GM18511 (cell line): ENCODE data around the gene RASEF.

Source experiments
- ATAC-seq: cut with Tn5 transposase; IDR thresholded peaks from one replicate; pipeline ENCODE4 v1.9.1; 2021; ENCODE audit warnings: mild to moderate bottlenecking, moderate library complexity; ENCODE audit not compliant: unreplicated experiment

The RASEF gene

DNA sequence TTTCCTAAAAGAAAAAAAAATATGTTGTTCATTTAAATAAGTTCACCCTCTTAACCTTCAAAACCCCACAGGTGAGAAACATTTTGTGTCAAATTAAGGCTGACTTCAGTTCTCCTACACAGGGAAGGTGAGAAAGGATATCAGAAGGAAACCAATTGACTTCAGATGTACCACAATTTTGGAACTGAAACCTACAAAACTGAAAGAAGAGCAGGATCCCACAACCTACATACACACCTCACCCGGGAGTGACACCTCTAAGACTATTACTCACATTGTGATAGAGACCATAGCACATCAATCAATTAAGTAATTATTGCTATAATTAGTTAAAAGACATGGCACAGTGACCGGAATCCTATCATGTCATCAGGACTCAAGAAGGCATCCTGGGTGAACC lies 47.0 kb downstream of the RASEF start:
- ATAC-seq: no peak

DNA sequence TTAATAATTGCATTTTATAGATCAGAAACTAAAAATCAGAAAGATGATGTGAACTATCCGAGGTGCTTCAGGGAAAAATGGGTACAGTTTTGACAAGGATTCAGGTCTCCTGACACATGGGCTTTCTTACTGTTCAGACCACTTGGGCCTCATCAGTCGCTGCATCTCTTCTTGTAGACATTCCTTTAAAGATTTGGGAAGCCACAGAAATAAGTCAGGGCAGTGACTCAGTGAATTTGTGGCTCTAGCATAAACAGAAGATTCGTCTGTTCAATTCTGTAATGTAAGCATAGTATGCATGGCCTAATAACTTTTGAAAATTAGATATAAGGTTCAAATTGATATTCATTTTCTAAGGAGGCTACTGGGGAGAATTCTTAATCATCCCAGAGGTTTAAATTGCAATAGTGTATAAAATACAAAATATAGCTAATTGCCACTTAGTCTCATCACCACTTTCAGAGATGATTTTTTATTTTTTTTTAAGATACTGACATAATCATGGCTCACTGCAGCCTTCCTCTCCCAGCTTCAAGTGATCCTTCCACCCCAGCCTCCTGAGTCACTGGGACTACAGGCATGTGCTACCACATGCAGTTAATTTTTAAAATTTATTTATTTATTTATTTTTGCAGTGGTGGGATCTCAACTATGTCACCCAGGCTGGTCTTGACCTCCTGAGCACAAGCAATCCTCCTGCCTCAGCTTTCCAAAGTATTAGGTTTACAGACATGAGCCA lies 48.9 kb downstream of the RASEF start:
- ATAC-seq: no peak

DNA sequence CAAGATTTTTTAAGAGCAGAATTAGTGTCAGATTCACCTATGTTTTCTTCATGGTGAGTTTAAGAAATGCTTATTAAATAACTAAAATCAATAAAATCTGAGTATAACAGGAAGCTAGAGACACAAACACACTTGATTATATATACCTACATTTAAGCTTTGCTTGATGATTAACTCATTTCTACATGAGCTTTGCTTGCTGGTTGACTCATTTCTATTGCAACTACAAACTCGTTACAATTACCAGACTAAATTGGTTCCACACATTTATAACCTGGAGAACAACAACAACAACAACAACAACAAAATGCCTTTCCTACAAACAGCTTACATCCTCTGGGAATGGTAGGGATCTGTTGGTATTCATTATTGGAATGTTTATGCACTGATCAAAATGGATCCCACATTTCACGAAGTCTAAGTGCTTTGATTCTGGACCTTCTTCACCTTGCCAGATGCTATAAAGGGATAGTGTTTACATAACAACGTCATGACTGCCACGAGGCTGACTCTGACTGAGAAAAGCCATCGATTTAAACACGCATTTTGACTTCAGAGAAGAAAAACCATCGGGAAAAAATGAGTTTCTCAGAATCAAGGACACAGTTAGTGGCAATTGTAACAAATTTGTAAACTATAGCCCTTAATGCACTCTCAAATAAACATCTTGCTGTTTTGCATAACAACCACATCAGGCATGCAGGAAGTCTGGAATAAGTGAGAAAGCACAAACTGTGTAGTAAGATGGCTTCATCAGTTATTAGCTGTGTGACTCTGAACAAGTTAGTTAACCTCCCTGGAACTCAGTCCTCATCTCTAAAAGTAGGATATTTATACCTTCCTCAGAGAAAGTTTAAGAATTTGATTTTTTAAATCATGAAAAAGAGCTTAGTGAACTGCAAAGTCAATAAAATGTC lies 49.8 kb downstream of the RASEF start:
- ATAC-seq: no peak

DNA sequence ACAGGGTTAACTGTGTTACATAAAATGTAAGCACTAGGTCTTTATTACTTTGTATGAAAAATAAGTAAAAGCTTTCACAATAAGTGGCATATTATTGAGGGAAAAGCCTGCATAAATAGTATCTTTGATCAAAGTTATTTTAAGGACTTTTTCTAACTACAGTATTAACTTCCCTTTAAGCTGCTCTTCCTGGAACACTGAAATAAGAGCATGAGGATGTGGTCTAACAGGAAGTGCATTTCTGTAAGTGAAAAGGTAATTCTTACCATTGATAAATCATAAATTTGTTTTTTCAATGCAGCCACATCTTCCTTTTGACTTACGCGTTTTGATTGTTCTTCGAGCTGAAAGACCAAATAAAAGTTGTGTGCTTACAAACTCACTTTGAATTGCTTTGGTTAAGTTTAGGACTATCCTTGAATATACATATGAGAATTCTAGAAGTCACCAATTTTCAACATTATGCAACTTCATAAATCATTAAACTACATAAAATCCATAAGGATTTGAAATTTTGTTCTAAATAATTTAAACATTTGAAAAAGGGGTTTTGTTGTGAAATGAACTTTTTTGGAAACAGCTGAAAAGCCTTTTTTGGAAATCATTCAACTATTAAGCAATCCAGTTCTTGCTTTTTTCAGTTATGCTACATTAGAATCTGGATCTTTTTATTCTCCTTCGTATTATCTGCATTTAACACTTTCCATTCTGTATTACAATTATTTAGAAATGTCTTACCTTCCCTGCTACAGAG lies 50.6 kb downstream of the RASEF start:
- no peak for ATAC-seq

DNA sequence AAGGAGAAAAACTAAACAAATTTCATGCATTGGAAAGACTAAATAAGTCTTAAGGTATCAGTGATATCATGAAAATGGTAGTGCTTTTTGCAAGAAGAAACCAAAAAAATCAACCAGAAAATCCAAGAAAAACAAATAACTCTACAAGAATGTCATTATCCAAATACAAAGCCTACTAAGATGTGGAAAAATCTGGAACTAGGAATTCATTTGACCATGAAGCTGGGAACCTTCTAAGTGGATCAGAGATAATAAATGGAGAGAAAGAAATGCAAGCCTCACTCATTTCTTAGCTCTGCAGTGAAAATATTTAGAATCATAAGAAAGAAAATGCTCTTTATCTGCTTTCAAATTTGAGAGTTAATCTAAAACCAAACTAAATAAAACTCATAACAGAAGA lies 51.3 kb downstream of the RASEF start:
- no peak for ATAC-seq

DNA sequence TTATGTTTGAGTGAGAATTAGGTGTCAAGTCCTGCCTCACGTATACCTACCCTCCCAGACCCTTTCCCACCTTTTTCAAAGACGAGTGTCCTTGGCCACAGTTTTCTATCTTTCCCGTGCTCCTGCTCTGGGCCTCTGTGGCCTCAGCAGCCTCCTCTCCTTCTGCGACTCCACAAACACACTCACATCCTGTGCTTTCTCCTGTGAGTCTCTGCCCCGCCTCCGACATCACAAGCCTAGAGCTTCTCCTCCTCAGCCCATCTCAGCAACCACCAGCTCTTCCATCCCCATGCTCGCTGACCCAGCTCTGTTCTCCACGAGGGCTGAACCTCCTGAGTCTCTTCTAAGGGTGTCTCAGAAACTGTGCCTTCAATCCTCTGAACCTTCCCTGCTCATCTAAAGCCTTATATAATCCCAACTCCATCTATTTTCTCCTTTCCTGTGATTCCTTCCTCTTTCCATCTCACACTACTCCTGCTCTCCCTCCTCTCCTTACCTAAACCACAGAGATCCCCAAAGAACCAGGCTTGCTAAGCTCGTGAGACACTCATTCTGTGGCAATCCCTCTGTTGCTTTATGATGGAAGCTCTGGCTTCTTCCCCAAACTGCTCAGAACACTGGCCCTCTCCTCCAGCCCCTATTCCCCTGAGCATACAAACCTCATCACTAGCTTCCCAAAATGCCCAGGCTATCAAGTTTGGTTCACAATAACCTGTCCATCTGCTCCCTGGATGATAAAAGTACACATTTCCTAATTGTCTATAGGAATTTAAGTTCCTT lies 55.2 kb downstream of the RASEF start:
- ATAC-seq: no peak

DNA sequence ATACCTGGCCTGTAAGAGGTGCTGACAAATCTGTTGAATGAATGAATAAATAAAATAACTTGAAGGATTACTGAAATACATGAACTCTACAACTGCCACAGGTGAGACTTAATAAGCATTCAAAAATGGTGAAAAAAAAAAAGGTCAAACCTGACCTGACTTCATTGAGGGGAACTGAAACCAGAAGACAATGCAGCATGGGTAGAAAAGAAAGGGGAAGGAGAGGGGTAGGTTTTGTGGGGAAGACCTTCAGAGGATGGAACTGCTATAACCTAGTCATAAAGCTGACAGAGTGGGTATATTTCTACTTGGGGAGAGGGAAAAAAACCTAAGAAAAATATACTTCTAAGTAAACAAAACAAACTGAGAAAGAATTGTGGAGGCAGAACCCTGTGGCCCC lies 56.6 kb downstream of the RASEF start:
- no peak for ATAC-seq

DNA sequence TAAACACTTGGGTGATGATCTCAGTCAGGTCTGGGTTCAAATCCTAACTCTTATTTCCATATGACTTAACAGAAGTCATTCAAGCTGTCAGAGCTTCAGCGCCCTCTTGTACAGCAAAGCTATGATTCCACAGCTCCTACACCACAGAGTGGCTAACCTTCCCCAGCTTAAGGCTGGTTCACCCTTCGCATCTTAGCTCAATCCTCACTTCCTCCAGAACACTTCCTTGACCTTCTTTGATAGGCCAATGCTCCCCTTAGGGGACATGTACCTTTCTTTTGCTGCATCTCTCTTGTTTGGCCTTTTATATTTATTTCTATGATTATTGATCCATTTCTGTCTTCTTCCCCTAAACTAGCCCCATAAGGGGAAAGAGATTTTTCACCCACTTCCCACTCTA lies 57.0 kb downstream of the RASEF start:
- ATAC-seq: no peak

DNA sequence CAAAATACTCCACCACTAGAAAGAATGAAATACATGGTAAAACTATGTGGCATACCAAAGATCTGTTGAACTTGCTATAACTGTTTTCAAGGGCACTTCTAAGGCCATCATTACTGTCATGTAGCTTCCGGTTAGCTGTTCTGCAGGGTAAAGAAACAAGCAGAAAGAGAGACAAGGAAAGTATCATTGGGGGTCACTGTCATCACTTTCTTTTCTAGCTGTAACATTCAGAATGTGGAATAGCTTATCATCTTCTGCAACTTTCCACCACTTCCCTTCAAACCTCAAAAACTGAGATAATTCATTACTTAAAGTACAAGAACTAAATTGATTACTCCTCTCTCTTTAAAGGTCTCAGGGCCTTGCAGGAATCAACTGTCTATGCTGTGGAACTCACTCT lies 57.6 kb downstream of the RASEF start:
- ATAC-seq: no peak

DNA sequence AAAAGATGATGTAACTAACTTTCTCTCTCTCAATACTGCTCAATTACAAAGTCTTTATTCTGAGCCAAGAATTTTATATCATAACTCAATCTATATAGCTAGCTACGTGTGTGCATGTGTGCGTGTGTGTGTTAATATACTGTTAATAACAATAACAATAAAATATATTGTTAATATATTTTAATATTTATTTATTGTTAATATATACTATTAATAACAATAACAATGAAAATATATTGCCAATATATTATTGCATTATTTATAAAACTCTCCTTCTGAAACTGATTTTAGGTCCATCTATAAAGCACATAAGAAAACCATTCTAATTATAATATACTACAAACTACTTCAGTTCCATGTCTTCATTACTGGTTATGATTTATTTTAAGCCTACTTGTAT lies 60.6 kb downstream of the RASEF start:
- ATAC-seq: no peak

DNA sequence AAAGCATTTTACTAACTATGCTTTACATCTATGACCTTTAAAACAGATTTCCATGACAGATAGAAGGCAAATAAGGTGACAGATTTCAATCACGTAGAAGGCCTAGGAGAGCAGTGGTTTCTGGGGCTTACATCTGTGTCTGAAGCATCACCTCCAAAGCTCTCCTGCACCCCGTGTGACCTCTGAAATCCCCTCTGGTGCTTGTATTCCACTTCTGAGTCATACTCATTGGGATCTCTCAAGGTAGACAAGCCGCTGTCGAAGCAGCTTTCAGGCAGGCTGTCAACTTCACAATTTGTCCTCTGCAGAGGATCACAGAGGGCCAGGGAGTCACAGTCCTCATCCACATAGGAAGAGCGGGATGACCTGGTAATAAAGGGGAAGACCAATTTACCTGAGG lies 62.2 kb downstream of the RASEF start:
- ATAC-seq: no peak

DNA sequence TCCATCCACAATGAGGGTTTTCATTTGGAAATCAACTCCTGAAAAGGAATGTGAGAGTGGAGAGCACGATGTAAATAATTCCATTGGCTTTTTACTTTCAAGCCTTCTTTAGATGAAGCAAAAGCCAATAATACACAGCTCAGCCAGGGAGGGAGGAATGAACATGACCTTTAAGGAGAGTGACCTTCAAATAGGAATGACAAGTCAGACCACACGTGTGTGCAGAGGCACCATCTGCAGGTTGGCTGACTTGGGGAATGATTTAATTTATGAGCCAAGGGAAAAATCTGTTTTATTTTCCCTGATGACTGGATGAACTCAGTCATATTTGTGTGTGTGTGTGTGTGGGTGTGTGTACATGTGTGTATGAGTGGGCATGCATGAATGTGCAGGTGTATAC lies 64.5 kb downstream of the RASEF start:
- ATAC-seq: no peak

DNA sequence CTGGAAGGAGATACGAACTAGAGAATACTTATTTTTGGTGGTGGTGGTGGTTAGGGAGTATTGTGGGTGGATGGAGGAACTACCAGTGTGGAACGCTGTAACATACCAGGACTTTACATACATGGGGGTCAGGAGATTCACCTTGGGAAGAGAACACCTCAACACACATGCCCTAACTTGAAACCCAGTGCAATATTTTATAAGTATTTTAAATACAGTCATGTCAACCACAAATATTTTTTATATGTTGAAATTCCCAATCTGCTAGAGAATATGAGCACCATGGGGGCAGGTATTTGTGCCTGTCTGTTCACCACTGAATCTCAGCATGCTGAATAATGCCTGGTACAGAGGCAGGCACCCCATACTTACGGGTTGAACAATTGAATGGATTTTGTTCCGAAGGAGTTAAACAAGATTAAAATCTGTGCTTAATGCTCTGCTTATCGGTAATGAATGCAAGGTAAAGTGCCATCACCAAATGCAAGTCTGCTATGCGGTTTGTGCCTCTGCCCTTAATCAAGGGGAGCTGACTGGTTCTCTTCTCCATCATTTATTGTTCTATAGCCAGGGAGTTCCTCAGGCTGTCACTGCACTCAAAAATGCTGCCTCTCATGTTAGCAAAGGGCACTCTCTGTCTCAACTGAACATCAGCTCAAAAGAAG lies 65.3 kb downstream of the RASEF start:
- no peak for ATAC-seq

DNA sequence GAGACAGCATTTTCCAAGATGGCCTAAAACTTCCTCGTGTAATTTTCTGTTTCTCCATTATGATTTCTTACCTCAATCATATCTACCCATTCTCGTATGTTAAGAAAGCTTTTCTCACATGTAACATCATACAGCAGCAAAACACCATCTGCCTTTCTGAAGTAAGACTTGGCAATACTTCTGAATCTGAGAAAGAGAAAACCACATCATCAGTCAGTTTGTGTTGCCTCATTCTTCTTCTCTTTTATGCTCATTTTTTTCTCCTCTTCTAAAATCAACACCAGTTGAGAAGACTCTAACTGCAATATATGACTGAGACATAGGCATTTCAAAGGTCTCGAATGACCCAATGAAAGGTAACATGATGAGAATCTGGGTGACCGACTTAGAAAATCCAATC lies 66.0 kb downstream of the RASEF start:
- ATAC-seq: no peak

DNA sequence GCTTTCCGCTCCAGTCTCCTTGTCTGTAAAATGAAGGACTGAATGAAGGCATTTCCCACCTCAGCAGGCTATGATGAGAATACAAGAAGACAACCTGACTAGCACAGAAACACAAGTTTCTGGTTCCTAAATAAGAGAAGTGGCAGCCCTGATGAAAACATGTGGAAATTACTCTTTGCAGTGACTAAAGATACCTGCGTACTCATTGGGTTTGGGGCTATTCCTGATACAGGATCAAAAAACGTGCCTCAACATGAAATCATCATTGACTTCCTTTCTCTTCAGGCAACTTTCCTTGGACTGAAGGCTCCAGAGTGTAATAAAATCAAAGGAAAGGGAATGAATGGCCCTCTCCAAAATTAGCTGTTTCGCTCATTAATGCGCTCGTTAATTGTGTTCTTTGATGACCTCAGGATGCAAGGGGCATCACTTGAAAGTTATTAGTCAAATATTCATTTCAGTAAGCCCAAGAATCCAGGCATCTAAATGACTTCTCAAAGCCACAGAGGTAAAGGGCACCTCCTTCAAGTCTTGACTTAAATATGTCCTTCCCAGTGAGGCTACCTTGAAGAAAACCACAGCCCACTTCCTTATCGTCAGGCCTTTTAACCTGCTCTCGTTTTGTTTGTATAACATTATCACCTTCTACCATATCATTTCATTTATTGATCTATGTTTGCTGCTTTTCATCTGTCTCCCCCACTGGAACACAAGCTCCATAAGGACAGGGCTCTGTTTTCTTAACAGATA lies 68.9 kb downstream of the RASEF start:
- ATAC-seq: no peak

DNA sequence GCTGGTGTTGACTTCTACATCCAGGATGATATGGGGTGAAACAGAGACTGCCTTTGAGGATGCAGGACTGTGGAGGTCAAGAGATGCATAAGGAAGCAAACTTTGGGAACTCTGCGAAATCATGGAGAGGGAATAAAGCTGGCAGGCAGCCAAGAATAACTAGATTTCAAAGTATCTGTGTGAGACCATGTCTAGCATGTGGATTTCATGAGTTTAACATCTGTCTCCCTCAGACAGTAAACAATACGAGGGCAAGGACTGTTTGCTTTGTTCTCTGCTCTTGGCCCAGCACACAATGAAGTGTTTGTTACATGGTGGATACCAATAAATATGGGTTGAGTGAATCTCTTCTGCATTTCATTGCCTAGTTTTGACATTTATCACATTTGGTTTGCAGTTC lies 71.3 kb downstream of the RASEF start:
- no peak for ATAC-seq

DNA sequence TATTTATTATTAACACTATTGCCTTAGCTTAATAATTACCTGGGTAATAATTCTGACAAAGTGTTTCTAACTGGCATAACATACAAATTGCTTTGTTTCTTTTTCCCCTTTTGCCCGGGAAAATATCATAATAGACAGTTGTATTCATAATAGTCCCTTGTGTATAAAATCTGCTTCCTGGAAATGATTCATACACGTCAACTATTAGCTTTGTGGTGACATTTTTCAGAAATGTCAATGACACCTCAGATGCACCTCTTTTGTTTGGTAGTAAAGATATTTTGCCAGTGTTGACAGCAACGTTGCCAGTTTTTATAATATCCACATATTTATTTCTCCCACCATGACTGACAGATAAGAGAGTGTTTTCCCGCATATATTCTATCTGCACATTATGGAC lies 73.0 kb downstream of the RASEF start:
- ATAC-seq: no peak

DNA sequence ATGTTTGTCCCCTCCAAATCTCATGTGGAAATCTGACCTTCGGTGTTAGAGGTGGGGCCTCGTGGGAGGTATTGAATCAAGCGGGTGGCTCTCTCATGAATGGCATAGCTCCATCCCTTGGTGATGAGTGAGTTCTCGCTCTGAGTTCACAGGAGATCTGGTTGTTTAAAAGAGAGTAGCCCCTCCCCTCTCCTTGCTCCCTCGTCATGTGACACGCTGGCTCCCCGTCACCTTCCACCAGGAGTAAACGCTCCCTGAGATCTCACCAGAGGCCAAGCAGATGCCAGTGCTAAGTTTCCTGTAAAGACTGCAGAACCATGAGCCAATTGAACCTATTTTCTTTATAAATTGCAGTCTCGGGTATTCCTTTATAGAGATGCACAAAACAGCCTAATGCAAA lies 74.5 kb downstream of the RASEF start:
- no peak for ATAC-seq

DNA sequence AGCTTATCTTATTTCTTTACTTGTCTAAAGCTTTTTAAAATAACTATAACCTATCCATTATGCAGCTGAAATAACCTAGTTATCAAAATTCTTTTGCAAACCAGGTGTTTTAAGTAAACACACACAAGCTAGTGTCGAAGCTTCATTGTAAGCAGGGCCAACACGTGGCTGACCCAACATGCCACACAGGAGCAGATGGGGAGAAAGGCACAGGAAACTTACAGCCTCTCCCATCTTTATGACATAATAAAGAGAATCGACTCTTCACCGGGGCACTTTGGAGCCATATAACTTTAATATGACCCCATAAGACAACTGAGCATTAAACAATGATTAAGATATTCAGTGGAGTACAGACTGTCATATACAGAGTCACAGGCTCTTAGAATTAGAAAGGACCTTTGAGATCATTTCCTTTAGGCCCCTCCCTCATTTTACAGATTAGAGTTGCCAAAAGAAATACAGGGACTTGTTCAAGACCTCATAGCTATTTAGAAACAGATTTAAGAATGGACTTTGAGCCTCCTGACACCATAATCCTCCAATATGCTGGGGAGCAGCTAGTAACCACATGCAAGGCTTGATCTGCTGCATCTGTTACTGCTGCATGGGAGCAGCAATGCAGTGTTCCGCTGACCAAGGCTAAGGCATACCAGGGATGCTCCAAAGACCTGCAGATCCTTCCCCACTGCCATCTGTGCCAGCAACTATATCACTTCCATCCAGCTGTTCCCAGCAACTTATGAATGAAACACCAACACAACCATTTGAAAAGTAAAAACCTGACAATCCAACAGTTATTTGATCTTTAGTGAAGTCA lies 75.4 kb downstream of the RASEF start:
- ATAC-seq: no peak
